HEK293 (cell line): ENCODE results near the gene NXT2.

Experiments used
- CTCF ChIP-seq: fragments of 450-650 bp; formaldehyde crosslinking; IDR thresholded peaks from 2 replicates; pipeline ENCODE4 v1.5.1; 2016; ENCODE audit warnings: missing biosample characterization, missing genetic modification characterization
- INSM2 ChIP-seq: fragments of 450-650 bp; formaldehyde crosslinking; IDR thresholded peaks from 2 replicates; pipeline ENCODE4 v1.5.1; 2016; ENCODE audit warnings: missing biosample characterization, missing genetic modification characterization
- TCF7L2 ChIP-seq: IDR thresholded peaks from 2 replicates; pipeline ENCODE4 v1.6.1; 2011; ENCODE audit warnings: low read depth, mild to moderate bottlenecking, inconsistent platforms, low read length, moderate library complexity, borderline replicate concordance
- YY1 ChIP-seq: fragments of 450-650 bp; formaldehyde crosslinking; IDR thresholded peaks from 2 replicates; pipeline ENCODE4 v1.5.1; 2018; ENCODE audit warnings: missing biosample characterization, missing genetic modification characterization
- ZBTB7A ChIP-seq: fragments of 450-650 bp; formaldehyde crosslinking; IDR thresholded peaks from 2 replicates; pipeline ENCODE4 v1.5.1; 2016; ENCODE audit warnings: low read depth, missing biosample characterization, missing genetic modification characterization
- ZNF335 ChIP-seq: fragments of 450-650 bp; formaldehyde crosslinking; conservative IDR thresholded peaks from 2 replicates; pipeline ENCODE4 v1.5.1; 2016; ENCODE audit warnings: missing biosample characterization, missing genetic modification characterization
- ZNF530 ChIP-seq: fragments of 450-650 bp; formaldehyde crosslinking; IDR thresholded peaks from 2 replicates; pipeline ENCODE4 v1.5.1; 2016; ENCODE audit warnings: low read depth, missing biosample characterization, missing genetic modification characterization
- ZNF692 ChIP-seq: fragments of 450-650 bp; formaldehyde crosslinking; IDR thresholded peaks from 2 replicates; pipeline ENCODE4 v1.5.1; 2016; ENCODE audit warnings: missing biosample characterization, missing genetic modification characterization

- TF ChIP-seq CTCF (tag by site-specific recombination) (no peak), INSM2 (tag by site-specific recombination) (no peak), ZNF692 (no peak), ZBTB7A (no peak), TCF7L2 (no peak), ZNF335 (tag by site-specific recombination) (no peak), YY1 (tag by site-specific recombination) (no peak), ZNF530 (no peak)
Measured at GRCh38 chrX:109511113-109511512, 25.5 kb upstream of the NXT2 start.
